Measurements from ENCODE around the gene MRNIP.
A peak's percentile ranks its signal among the peaks of the same experiment; 100 is the strongest.

The MRNIP gene

DNA sequence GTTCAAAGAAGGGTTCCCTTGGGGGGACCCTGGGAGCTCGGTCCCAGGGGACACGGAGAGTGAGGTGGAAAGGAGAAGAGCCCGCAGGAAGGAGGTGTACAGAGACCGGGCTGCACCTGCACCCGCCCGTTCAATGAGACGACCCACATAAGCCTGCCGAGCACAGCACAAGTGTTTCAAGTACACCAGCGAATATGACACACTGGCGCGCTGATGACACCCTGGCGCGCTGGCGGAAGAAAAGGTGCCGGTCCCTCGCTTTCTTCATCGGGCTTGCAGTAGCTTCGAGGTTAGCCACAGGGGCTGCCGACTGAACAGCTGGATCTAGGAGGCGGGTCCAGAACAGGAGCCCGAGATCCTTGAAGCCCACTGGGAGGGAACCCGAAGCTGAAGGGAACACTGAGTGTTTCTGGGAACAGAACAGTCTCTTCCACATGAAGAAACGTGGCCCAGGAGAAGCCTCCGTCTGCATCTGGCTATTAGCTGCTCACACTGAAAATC lies 47.7 kb upstream of the MRNIP start:
- H3K9ac ChIP-seq (ENCODE audit: low read length), result no peak overlapping the region
- no peaks in the 10 kb centered on the region for H3K27me3 ChIP-seq (ENCODE audit: insufficient read depth, low read length)
- no peak overlapping the region for H4K8ac ChIP-seq (ENCODE audit: low read depth, low read length)
- peaks cover 4% of the 10 kb centered on the region for H3K79me1 ChIP-seq (ENCODE audit: low read length)
- DNase-seq, result peak in 1 of 2 donors; percentile 10
- peaks cover 5 to 7% of the 10 kb centered on the region in 2 experiments for H3K4me1 ChIP-seq (ENCODE audit: control insufficient read depth in 1 of 2, insufficient read depth in 2 of 2, low read length in 2 of 2)
- no peak overlapping the region for H2AFZ ChIP-seq (ENCODE audit: insufficient read depth, low read length, poor library complexity)
- H3K4me3 ChIP-seq (ENCODE audit: low read depth, low read length), result no peak overlapping the region
- no peak overlapping the region for H3K23ac ChIP-seq (ENCODE audit: low read length)
- H3K27ac ChIP-seq (ENCODE audit: low read depth, low read length), result no peak overlapping the region
- peak overlapping the region; percentile 30 for H3K4ac ChIP-seq (ENCODE audit: low read depth, low read length)
- no peak overlapping the region for H2AK5ac ChIP-seq (ENCODE audit: low read length)
- no peak overlapping the region for H2BK5ac ChIP-seq (ENCODE audit: low read depth, low read length, poor library complexity)
- no peak overlapping the region for H3K14ac ChIP-seq (ENCODE audit: low read length)
- peaks cover 30 to 31% of the 10 kb centered on the region in 2 experiments for H3K36me3 ChIP-seq (ENCODE audit: control insufficient read depth in 1 of 2, insufficient read depth in 2 of 2, low read length in 2 of 2)
- peaks cover 6% of the 10 kb centered on the region for H3K79me2 ChIP-seq (ENCODE audit: control insufficient read depth, insufficient read depth, low read length, poor library complexity)
- no peak overlapping the region for H4K91ac ChIP-seq (ENCODE audit: low read depth, low read length)
- H3K9me3 ChIP-seq (ENCODE audit: insufficient read depth, low read depth, low read length), result peaks cover 2% of the 10 kb centered on the region
- WGBS (ENCODE audit: extremely low coverage, insufficient coverage, insufficient read length), result no CpG with 5 or more reads among the region's 24 CpGs
- H4K12ac ChIP-seq (ENCODE audit: low read depth, low read length), result no peak overlapping the region
- H3K4me2 ChIP-seq (ENCODE audit: low read length), result peak overlapping the region; percentile 80
- no peak overlapping the region for H2BK12ac ChIP-seq (ENCODE audit: low read length)
- no peak overlapping the region for H2BK120ac ChIP-seq (ENCODE audit: insufficient read depth, low read length, poor library complexity)
- H3K18ac ChIP-seq (ENCODE audit: low read length), result no peak overlapping the region

- Histone ChIP-seq H3K79me2 (ENCODE audit: control insufficient read depth, insufficient read depth, low read length, poor library complexity) (peaks cover 6% of the 10 kb centered on the region), H2AFZ (ENCODE audit: insufficient read depth, low read length, poor library complexity) (no peak overlapping the region), H3K9ac (ENCODE audit: low read length) (no peak overlapping the region), H3K4ac (ENCODE audit: low read depth, low read length) (no peak overlapping the region), H3K79me1 (ENCODE audit: low read length) (peaks cover 4% of the 10 kb centered on the region), H2AK5ac (ENCODE audit: low read length) (no peak overlapping the region), H4K8ac (ENCODE audit: low read depth, low read length) (no peak overlapping the region), H3K4me3 (ENCODE audit: low read depth, low read length) (no peak overlapping the region), H2BK120ac (ENCODE audit: insufficient read depth, low read length, poor library complexity) (no peak overlapping the region), H3K23ac (ENCODE audit: low read length) (no peak overlapping the region), H2BK5ac (ENCODE audit: low read depth, low read length, poor library complexity) (no peak overlapping the region), H4K12ac (ENCODE audit: low read depth, low read length) (no peak overlapping the region), H3K36me3 (ENCODE audit: control insufficient read depth in 1 of 2, insufficient read depth in 2 of 2, low read length in 2 of 2) (peaks cover 35 to 37% of the 10 kb centered on the region in 2 experiments), H3K18ac (ENCODE audit: low read length) (no peak overlapping the region), H3K27me3 (ENCODE audit: insufficient read depth, low read length) (no peaks in the 10 kb centered on the region), H3K4me2 (ENCODE audit: low read length) (no peak overlapping the region), H4K91ac (ENCODE audit: low read depth, low read length) (no peak overlapping the region), H3K4me1 (ENCODE audit: control insufficient read depth in 1 of 2, insufficient read depth in 2 of 2, low read length in 2 of 2) (peaks cover 5 to 7% of the 10 kb centered on the region in 2 experiments), H3K9me3 (ENCODE audit: insufficient read depth, low read depth, low read length) (peaks cover 2% of the 10 kb centered on the region), H3K27ac (ENCODE audit: low read depth, low read length) (no peak overlapping the region), H2BK12ac (ENCODE audit: low read length) (no peak overlapping the region), H3K14ac (ENCODE audit: low read length) (no peak overlapping the region)
- no peak for DNase-seq
- WGBS (ENCODE audit: extremely low coverage, insufficient coverage, insufficient read length), result no CpG with 5 or more reads among the region's 8 CpGs
Observed at GRCh38 chr5:179905161-179905560, 46.5 kb upstream of the MRNIP start.

DNA sequence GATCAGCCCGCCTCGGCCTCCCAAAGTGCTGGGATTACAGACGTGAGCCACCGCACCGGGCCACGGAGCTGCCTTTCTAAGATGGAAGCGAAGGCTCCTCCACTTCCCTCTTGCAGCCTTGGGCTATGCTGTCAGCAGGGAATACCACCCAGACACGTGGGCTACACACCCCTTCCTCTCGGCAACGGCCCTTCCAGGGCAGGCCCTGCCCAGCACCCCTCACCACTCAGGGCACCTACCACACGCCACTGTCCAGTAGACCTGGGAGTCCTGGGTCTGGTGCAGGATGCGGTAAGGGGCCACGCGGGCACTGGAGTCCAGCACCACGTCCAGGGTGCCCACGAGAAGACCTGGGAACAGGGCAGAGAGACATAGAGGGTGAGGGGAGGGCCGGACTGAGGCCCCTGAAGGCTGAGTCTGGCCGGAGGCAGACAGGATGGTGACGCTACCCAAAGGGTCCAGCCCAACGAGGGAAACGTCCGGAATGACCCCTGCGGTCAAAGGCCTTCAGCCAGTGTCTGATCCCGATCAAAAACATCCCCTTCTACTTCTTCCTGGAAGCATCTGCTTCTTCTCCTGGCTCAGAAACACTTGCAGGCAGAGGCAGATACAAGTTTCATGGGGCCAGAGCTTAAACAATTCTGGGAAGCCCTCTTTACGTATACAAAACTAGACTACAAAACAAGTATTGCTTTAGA lies 46.0 kb upstream of the MRNIP start:
- Histone ChIP-seq H2AK5ac (ENCODE audit: low read length) (no peak overlapping the region), H4K8ac (ENCODE audit: low read depth, low read length) (no peak overlapping the region), H3K18ac (ENCODE audit: low read length) (no peak overlapping the region), H3K36me3 (ENCODE audit: control insufficient read depth in 1 of 2, insufficient read depth in 2 of 2, low read length in 2 of 2) (peaks cover 36 to 39% of the 10 kb centered on the region in 2 experiments), H3K9ac (ENCODE audit: low read length) (no peak overlapping the region), H3K4me2 (ENCODE audit: low read length) (no peak overlapping the region), H2BK5ac (ENCODE audit: low read depth, low read length, poor library complexity) (no peak overlapping the region), H3K9me3 (ENCODE audit: insufficient read depth, low read depth, low read length) (peaks cover 2% of the 10 kb centered on the region), H3K27me3 (ENCODE audit: insufficient read depth, low read length) (no peaks in the 10 kb centered on the region), H3K27ac (ENCODE audit: low read depth, low read length) (no peak overlapping the region), H2BK120ac (ENCODE audit: insufficient read depth, low read length, poor library complexity) (no peak overlapping the region), H4K12ac (ENCODE audit: low read depth, low read length) (no peak overlapping the region), H3K23ac (ENCODE audit: low read length) (no peak overlapping the region), H3K79me2 (ENCODE audit: control insufficient read depth, insufficient read depth, low read length, poor library complexity) (peaks cover 6% of the 10 kb centered on the region), H3K4ac (ENCODE audit: low read depth, low read length) (no peak overlapping the region), H4K91ac (ENCODE audit: low read depth, low read length) (no peak overlapping the region), H2BK12ac (ENCODE audit: low read length) (no peak overlapping the region), H2AFZ (ENCODE audit: insufficient read depth, low read length, poor library complexity) (no peak overlapping the region), H3K14ac (ENCODE audit: low read length) (no peak overlapping the region), H3K79me1 (ENCODE audit: low read length) (peaks cover 4% of the 10 kb centered on the region), H3K4me1 (ENCODE audit: control insufficient read depth in 1 of 2, insufficient read depth in 2 of 2, low read length in 2 of 2) (peaks cover 5 to 7% of the 10 kb centered on the region in 2 experiments), H3K4me3 (ENCODE audit: low read depth, low read length) (no peak overlapping the region)
- no peak for DNase-seq
- no CpG with 5 or more reads among the region's 25 CpGs for WGBS (ENCODE audit: extremely low coverage, insufficient coverage, insufficient read length)

GRCh38 chr5:179902763-179903158 lies 44.1 kb upstream of the MRNIP start:
- Histone ChIP-seq H4K91ac (ENCODE audit: low read depth, low read length) (no peak overlapping the region), H2AFZ (ENCODE audit: insufficient read depth, low read length, poor library complexity) (no peak overlapping the region), H3K79me1 (ENCODE audit: low read length) (peaks cover 4% of the 10 kb centered on the region), H3K4ac (ENCODE audit: low read depth, low read length) (no peak overlapping the region), H2BK5ac (ENCODE audit: low read depth, low read length, poor library complexity) (no peak overlapping the region), H3K9ac (ENCODE audit: low read length) (no peak overlapping the region), H2AK5ac (ENCODE audit: low read length) (no peak overlapping the region), H3K18ac (ENCODE audit: low read length) (no peak overlapping the region), H3K9me3 (ENCODE audit: insufficient read depth, low read depth, low read length) (peaks cover 2% of the 10 kb centered on the region), H3K4me2 (ENCODE audit: low read length) (no peak overlapping the region), H3K14ac (ENCODE audit: low read length) (no peak overlapping the region), H3K27me3 (ENCODE audit: insufficient read depth, low read length) (no peaks in the 10 kb centered on the region), H4K8ac (ENCODE audit: low read depth, low read length) (no peak overlapping the region), H3K4me3 (ENCODE audit: low read depth, low read length) (no peak overlapping the region), H4K12ac (ENCODE audit: low read depth, low read length) (no peak overlapping the region), H3K27ac (ENCODE audit: low read depth, low read length) (no peak overlapping the region), H3K79me2 (ENCODE audit: control insufficient read depth, insufficient read depth, low read length, poor library complexity) (peaks cover 6% of the 10 kb centered on the region), H2BK120ac (ENCODE audit: insufficient read depth, low read length, poor library complexity) (no peak overlapping the region), H3K23ac (ENCODE audit: low read length) (no peak overlapping the region), H2BK12ac (ENCODE audit: low read length) (no peak overlapping the region), H3K36me3 (ENCODE audit: control insufficient read depth in 1 of 2, insufficient read depth in 2 of 2, low read length in 2 of 2) (peaks cover 41 to 48% of the 10 kb centered on the region in 2 experiments), H3K4me1 (ENCODE audit: control insufficient read depth in 1 of 2, insufficient read depth in 2 of 2, low read length in 2 of 2) (peaks cover 5% of the 10 kb centered on the region in 2 experiments)
- no CpG with 5 or more reads among the region's 7 CpGs for WGBS (ENCODE audit: extremely low coverage, insufficient coverage, insufficient read length)
- DNase-seq, result no peak

All from trophoblast cell (in vitro differentiated cells and primary cell).